ENCODE results near the gene CSF3.

The CSF3 gene

DNA sequence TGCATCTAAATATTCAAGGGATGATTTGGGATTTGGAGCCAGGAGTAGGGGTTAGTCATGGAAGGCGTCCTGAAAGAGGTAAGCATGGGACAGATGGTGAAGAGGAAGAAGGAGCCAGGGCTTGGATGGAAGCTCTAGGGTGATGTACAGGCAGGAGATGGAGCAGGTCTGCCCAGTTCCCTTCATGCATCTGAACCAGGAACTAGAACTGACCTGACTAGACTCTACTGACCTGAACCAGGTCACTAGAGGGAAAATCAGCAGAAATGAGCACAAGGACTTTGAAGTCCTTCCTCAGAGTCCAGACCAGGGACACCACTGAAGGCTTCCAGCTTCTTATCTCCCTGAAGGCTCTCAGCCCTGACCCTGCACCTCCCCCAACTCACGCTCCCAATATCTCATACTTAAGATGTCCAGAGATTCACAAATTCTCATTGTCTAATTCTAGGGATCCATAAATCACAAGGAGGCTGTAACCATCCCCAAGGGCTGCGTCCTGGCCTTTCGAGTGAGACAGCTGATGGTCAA, 44.1 kb upstream of the CSF3 start:
- CTCF ChIA-PET, result interaction anchor here (1.0 kb wide), 1 partner anchor 12 kb away, joined by 3 read pairs; no protein-coding TSS in a partner anchor
- POLR2A ChIA-PET, result interaction anchor here (0.6 kb wide), 1 partner anchor 148 kb away, joined by 4 read pairs; no protein-coding TSS in a partner anchor
- no peak for TF ChIP-seq ARNT (IDR thresholded peaks at IDR 0.05)
- no peak for TF ChIP-seq FOXM1 (IDR thresholded peaks at IDR 0.05; ENCODE audit: borderline replicate concordance)
- TF ChIP-seq NFRKB (IDR thresholded peaks at IDR 0.05), result no peak
- no peak for TF ChIP-seq HDGF (IDR thresholded peaks at IDR 0.05; ENCODE audit: borderline replicate concordance)
- TF ChIP-seq ELF4 (IDR thresholded peaks at IDR 0.05), result no peak
- DNase-seq (ENCODE audit: extremely low spot score), result no peak

DNA sequence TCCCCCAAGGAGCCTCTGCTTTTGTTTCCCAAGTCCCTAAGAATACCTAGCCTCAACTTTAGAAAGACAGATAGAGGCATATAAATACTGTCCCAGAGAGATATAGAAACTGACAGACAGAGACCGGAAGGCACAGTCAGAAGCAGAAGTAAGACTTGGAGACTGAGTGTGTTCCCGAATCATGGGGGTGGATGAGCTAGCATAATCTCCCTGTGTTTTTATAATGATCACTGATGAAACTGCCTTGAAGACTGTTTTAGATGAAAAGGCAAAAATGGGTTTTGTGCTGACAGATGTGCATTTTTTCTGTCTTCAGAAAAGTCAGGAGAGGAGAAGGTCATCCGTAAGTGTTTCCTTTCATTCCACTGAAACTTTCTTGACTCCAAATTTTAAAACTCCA, 43.0 kb upstream of the CSF3 start:
- DNase-seq (ENCODE audit: extremely low spot score), result no peak
- POLR2A ChIA-PET, result interaction anchor here (0.8 kb wide), 1 partner anchor 8 kb away, joined by 4 read pairs; the partner anchor contains the start of gene PSMD3
- CTCF ChIA-PET, result interaction anchor here (0.6 to 1.8 kb wide), 2 partner anchors 14 to 50 kb away, joined by 3 to 4 read pairs; no protein-coding TSS in a partner anchor
- no peak for TF ChIP-seq ZNF384 (IDR thresholded peaks at IDR 0.05)
- TF ChIP-seq FOXK2 (IDR thresholded peaks at IDR 0.05), result no peak
- TF ChIP-seq L3MBTL2 (conservative IDR thresholded peaks at IDR 0.05), result no peak
- TF ChIP-seq HDGF (IDR thresholded peaks at IDR 0.05; ENCODE audit: borderline replicate concordance), result no peak
- TF ChIP-seq ARNT (IDR thresholded peaks at IDR 0.05), result no peak
- TF ChIP-seq CTBP1 (IDR thresholded peaks at IDR 0.05; ENCODE audit: borderline replicate concordance), result no peak
- no peak for TF ChIP-seq ELF4 (IDR thresholded peaks at IDR 0.05)
- no peak for TF ChIP-seq NFRKB (IDR thresholded peaks at IDR 0.05)
- TF ChIP-seq SP1 (IDR thresholded peaks at IDR 0.05), result no peak
- no peak for TF ChIP-seq BHLHE40 (IDR thresholded peaks at IDR 0.05; ENCODE audit: borderline replicate concordance)
- TF ChIP-seq, protein P1, sequence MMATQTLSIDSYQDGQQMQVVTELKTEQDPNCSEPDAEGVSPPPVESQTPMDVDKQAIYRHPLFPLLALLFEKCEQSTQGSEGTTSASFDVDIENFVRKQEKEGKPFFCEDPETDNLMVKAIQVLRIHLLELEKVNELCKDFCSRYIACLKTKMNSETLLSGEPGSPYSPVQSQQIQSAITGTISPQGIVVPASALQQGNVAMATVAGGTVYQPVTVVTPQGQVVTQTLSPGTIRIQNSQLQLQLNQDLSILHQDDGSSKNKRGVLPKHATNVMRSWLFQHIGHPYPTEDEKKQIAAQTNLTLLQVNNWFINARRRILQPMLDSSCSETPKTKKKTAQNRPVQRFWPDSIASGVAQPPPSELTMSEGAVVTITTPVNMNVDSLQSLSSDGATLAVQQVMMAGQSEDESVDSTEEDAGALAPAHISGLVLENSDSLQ (IDR thresholded peaks at IDR 0.05), result no peak

DNA sequence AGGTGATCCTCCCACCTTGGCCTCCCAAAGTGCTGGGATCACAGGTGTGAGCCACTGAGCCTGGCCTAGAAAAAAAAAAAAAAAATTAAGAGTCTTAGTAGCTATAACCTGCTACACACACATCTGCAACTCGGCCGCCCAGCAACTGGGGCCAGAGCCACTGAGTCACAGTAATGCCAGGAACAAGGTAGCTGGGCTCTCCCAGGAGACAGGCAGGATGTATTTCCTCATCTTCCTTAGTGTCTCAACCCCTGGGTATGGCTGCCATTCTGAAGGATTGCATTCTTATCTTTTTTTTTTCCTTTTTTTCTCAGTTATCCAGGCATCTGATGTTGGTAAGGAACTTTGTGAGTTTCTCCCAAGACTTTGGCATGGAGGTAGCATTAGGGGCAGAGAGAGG, 41.7 kb upstream of the CSF3 start:
- TF ChIP-seq BHLHE40 (IDR thresholded peaks at IDR 0.05; ENCODE audit: borderline replicate concordance) (no peak), NFRKB (IDR thresholded peaks at IDR 0.05) (no peak), SUZ12 (IDR thresholded peaks at IDR 0.05) (no peak), TARDBP (IDR thresholded peaks at IDR 0.05) (no peak), FOXA1 (IDR thresholded peaks at IDR 0.05) (no peak), FOXM1 (IDR thresholded peaks at IDR 0.05; ENCODE audit: borderline replicate concordance) (no peak), ARNT (IDR thresholded peaks at IDR 0.05) (no peak), ELF4 (IDR thresholded peaks at IDR 0.05) (no peak)
- ChIA-PET POLR2A (no interaction called here), CTCF (interaction anchor here (1.8 kb wide), 1 partner anchor 15 kb away, joined by 4 read pairs; no protein-coding TSS in a partner anchor)
- DNase-seq (ENCODE audit: extremely low spot score), result no peak

DNA sequence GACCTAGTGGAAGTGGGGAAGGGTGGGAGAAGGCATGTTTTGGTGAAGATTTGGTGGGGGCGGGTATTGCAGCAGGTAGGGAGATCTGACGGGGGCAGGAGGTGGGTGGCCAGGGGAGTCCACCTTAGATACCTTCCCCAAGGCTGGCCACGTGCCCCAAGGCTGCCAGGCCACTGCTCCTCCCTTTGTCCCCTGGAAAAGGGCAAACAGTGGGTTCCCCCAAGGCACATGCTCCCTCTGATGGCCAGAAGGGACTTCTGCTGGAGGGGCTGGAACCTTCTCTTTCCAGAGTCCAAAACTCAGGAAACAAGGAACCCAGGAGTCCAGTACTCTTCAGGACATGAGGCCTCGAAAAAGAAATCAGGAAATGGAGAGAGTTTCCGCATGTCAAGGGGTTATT, 40.8 kb upstream of the CSF3 start:
- DNase-seq (ENCODE audit: extremely low spot score), result no peak
- ChIA-PET CTCF (no interaction called here), POLR2A (no interaction called here)
- TF ChIP-seq CTBP1 (IDR thresholded peaks at IDR 0.05; ENCODE audit: borderline replicate concordance) (no peak), NFRKB (IDR thresholded peaks at IDR 0.05) (no peak), FOXA1 (IDR thresholded peaks at IDR 0.05) (no peak), FOXK2 (IDR thresholded peaks at IDR 0.05) (no peak), LEF1 (IDR thresholded peaks at IDR 0.05; ENCODE audit: borderline replicate concordance) (no peak), ARNT (IDR thresholded peaks at IDR 0.05) (no peak), BHLHE40 (IDR thresholded peaks at IDR 0.05; ENCODE audit: borderline replicate concordance) (no peak), TARDBP (IDR thresholded peaks at IDR 0.05) (no peak), L3MBTL2 (conservative IDR thresholded peaks at IDR 0.05) (no peak), FOXM1 (IDR thresholded peaks at IDR 0.05; ENCODE audit: borderline replicate concordance) (no peak), ZNF384 (IDR thresholded peaks at IDR 0.05) (no peak), SUZ12 (IDR thresholded peaks at IDR 0.05) (no peak), SP1 (IDR thresholded peaks at IDR 0.05) (no peak), HDGF (IDR thresholded peaks at IDR 0.05; ENCODE audit: borderline replicate concordance) (no peak), ELF4 (IDR thresholded peaks at IDR 0.05) (no peak)
- TF ChIP-seq, protein P1 (IDR thresholded peaks at IDR 0.05), result no peak

DNA sequence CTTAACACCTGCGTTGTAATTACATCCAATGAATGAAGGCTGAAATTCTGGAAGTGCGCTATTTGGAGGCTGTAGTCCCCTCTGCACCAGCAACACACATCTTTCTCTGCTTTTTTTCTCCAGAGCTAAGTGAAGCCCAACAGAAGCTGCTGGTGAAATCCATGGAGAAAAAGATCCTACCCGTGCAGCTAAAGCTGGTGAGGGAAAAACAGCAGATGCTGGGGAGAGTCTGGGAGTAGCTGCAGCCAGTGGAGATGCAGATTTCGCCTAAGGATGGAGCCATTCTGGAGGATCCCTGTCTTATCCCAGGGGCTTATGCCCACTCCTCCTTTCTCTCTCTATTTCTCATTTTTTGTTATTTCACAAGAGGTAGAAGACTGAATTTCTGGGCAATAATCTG, 39.4 kb upstream of the CSF3 start:
- TF ChIP-seq LEF1 (IDR thresholded peaks at IDR 0.05; ENCODE audit: borderline replicate concordance), result no peak
- TF ChIP-seq, protein P1 (IDR thresholded peaks at IDR 0.05), result no peak
- TF ChIP-seq HDGF (IDR thresholded peaks at IDR 0.05; ENCODE audit: borderline replicate concordance), result no peak
- no peak for TF ChIP-seq L3MBTL2 (conservative IDR thresholded peaks at IDR 0.05)
- no peak for TF ChIP-seq CTBP1 (IDR thresholded peaks at IDR 0.05; ENCODE audit: borderline replicate concordance)
- no peak for TF ChIP-seq NFRKB (IDR thresholded peaks at IDR 0.05)
- TF ChIP-seq FOXM1 (IDR thresholded peaks at IDR 0.05; ENCODE audit: borderline replicate concordance), result no peak
- no peak for TF ChIP-seq TARDBP (IDR thresholded peaks at IDR 0.05)
- TF ChIP-seq FOXA1 (IDR thresholded peaks at IDR 0.05), result no peak
- TF ChIP-seq ARNT (IDR thresholded peaks at IDR 0.05), result no peak
- no peak for TF ChIP-seq BHLHE40 (IDR thresholded peaks at IDR 0.05; ENCODE audit: borderline replicate concordance)
- no peak for TF ChIP-seq FOXK2 (IDR thresholded peaks at IDR 0.05)
- no peak for TF ChIP-seq ELF4 (IDR thresholded peaks at IDR 0.05)
- TF ChIP-seq SUZ12 (IDR thresholded peaks at IDR 0.05), result no peak
- no peak for TF ChIP-seq SP1 (IDR thresholded peaks at IDR 0.05)
- TF ChIP-seq ZNF384 (IDR thresholded peaks at IDR 0.05), result no peak
- no peak for DNase-seq (ENCODE audit: extremely low spot score)
- POLR2A ChIA-PET, result interaction anchor here (0.7 to 1.1 kb wide), 3 partner anchors 10 to 146 kb away, joined by 3 to 4 read pairs (median 3); partner anchors contain the start of gene MSL1
- CTCF ChIA-PET, result interaction anchor here (0.6 to 2.0 kb wide), 4 partner anchors 12 to 60 kb away, joined by 3 to 6 read pairs (median 4); no protein-coding TSS in a partner anchor
